HG02571 (cell line): ENCODE results near the gene PTPRCAP.
"Not testable (repeated sequence)": the region's sequence is repeated elsewhere in the genome, so short reads cannot be mapped to it uniquely, and the experiment has no call there.

Experiments used
- ATAC-seq: cut with Tn5 transposase; IDR thresholded peaks from one replicate; pipeline ENCODE4 v1.9.1; 2021; ENCODE audit warnings: mild to moderate bottlenecking, moderate library complexity; ENCODE audit not compliant: unreplicated experiment

PTPRCAP gene

GRCh38 chr11:67465530-67465929 is 28.0 kb upstream of the PTPRCAP start:
- not testable (repeated sequence) for ATAC-seq

GRCh38 chr11:67465189-67465510 is 27.7 kb upstream of the PTPRCAP start:
- no peak for ATAC-seq

GRCh38 chr11:67464411-67465188 is 27.1 kb upstream of the PTPRCAP start:
- ATAC-seq = peak; percentile 42

GRCh38 chr11:67463680-67464410 is 26.4 kb upstream of the PTPRCAP start:
- no peak for ATAC-seq

GRCh38 chr11:67463186-67463585 is 25.7 kb upstream of the PTPRCAP start:
- ATAC-seq = no peak

GRCh38 chr11:67458266-67458665 is 20.8 kb upstream of the PTPRCAP start:
- no peak for ATAC-seq

- ATAC-seq = no peak
Observed at GRCh38 chr11:67457453-67457852, 20.0 kb upstream of the PTPRCAP start.

GRCh38 chr11:67456068-67456705 is 18.7 kb upstream of the PTPRCAP start:
- ATAC-seq = no peak

DNA sequence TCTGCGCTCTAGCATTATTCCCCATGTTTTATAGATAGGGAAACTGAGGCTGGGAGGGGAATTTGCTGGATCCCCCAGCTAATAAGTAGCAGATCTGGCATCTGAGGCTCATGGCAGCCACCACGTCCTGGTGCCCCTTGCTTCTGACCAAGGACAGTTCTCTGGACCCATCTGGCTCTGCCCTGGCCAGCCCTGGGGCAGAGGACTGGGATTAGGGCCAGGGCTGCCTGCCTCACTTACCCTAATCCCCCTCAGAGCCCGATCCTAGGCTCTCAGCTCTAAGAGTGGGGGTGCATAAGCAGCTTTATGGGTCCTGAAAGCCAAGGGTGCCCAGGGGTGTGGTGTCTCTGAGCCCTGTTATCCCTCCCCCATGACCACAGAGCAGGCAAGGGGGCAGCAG is 17.6 kb upstream of the PTPRCAP start, which contains the start of gene CABP4:
CABP4 (plus strand) TSS at position 301 of the 400 bp plus-strand sequence; CDS start at position 371, 70 bp downstream.
- no peak for ATAC-seq

- no peak for ATAC-seq
Observed at GRCh38 chr11:67453816-67454732, 16.6 kb upstream of the PTPRCAP start.

DNA sequence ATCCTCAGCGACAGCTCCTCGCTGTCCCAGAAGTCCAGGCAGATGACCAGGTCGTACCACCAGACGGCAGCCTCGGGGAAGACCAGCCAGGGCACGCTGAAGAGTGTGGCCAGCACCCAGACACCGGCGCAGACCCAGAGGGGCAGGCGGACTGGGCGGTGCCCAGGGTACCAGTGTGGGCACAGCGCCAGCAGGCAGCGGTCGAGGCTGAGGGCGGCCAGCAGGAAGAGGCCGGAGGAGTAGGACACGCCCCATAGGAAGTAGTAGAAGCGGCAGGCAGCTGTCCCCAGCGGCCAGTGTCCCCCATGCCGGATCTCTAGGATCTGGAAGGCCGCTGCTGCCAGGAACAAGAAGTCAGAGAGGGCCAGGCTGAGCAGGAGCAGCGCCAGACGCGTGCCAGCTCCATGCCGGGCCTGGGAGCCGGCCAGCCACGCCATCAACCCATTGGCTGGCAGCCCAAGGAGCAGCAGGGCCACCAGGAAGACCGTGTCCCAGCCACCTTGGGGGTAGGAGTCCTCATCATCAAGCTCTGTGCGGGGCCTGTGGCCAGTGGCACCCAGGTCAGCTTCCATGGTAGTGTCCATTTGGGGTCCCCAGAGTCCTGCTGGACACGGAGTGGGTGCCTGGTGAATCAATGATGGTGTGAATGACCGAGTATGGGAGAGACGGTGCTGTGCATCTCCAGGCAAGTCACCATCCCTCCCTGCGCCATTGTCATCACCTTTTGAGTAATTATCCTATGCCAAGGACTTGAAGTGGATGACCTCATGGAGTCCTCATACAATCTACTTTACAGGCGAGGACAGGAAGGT is 14.9 kb upstream of the PTPRCAP start, which contains the start of gene GPR152:
GPR152 (minus strand) TSS at position 589 of the 812 bp plus-strand sequence; CDS start at position 584, 5 bp downstream.
- no peak for ATAC-seq

DNA sequence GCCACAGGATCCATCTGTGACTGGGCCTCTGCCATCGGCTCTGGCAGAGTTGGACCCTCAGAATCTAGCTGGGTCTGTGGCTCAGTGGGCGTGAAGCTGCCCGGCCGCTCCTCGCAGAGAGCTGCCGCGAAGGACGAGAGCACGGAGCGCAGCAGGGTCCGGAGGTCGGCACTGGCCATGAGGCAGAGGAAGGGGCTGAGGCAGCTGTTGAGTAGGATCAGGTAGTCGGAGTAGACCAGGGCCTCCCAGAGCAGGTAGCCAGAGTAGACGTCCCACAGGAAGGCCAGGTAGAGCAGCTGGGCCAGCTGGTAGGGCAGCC is 14.1 kb upstream of the PTPRCAP start:
- no peak for ATAC-seq

DNA sequence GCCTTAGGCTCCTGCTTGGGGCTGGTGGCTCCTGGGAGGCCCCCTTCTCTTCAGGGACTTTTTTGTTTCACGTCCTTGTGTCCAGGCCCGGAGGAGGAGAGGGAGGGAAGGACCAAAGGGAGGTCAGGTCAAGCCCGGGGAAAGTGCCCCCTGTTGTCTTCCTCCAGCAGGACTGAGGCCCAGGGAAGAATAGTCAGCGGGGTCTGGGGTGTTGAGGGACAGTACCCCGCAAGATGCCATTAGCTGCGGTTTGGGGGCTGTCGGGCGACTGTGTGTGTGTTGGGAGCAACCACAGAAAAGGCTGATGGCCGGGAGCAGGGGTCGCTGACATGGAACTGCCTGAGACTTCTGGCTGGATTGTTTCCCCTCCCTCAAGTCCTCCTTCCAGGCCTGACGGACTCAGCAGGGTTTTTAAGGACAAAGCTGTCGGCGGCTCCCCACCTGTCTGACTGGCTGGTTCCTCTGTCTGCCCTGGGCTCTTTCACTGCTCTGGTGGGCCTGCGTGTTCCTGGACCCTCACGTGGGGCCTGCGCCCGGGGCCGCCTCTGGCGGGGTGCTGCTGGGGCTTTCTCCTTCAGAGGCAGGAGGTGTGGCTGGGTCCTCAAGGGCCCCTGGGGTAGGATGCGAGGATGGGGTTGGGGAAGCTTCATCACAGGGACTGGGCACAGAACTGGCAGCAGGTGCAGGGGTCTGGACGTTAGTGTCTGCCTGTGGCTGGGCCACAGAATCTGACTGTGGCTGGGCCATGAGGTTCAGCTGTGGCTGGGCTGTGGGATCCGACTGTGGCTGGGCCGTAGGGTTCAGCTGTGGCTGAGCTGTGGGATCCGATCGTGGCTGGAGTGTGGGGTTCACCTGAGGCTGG is 13.5 kb upstream of the PTPRCAP start:
- ATAC-seq = no peak

- no peak for ATAC-seq
Observed at GRCh38 chr11:67449116-67449844, 11.8 kb upstream of the PTPRCAP start.

DNA sequence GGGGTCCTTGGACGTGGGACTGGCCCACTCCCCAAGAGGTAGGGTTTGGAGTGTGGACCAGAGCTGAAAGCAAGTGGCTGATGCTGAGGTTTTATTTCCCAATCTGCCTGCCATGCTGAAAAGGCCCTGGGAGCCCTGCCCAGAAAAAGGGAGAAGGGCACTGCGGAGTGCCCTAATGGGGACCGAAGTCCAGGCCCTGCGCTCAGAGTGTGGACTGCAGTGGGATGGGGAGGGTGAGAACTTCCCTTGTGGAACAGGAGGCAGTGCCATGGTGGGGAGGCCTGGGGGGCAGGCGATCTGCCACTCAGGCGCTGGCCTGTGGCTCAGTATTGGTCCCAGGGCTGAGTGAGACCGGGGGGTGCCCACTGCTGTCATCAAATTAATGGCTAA is 10.7 kb upstream of the PTPRCAP start:
- ATAC-seq = no peak

DNA sequence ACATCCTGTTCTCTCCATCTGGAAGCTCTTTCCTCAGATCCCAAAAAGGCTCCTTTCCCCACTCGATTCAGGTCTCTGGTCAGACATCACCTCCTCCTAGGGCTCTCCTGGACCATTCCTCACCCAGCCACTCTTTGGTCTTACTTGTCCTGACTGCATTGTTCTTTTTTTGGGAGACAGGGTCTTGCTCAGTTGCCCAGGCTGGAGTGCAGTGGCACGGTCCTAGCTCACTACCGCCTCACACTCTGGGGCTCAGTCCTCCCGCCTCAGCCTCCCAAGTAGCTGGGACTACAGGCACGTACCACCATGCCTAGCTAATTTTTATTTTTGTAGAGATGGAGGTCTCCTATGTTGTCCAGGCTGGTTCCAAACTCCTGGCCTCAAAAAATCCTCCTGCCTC is 8.0 kb upstream of the PTPRCAP start:
- no peak for ATAC-seq

- no peak for ATAC-seq
Observed at GRCh38 chr11:67442504-67443404, 5.3 kb upstream of the PTPRCAP start.
